Measurements from ENCODE around the gene MACROD2.
"Not testable (repeated sequence)": the region's sequence is repeated elsewhere in the genome, so short reads cannot be mapped to it uniquely, and the experiment has no call there.

Gene MACROD2

DNA sequence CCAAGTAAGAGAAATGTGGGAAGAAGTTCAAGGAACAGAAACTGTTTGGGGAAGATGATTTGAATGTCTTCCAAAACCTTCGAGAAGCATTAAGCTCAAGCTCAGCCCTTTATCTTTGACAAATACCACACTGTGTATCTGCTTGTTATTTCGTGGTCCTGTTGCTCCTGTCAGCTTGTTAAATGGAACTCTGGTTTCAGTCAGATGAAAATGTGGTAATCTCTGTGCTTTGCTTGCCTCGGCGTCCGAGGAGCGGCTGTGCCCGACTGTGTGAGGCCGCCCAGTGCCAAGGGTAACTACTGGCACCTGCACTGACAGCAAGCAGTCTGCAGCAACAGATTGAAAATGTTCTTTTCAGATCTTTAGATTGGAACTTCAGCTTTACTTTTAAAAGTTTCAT is 920.0 kb downstream of the MACROD2 start:
- DNase-seq (ENCODE audit: low spot score): no peak

DNA sequence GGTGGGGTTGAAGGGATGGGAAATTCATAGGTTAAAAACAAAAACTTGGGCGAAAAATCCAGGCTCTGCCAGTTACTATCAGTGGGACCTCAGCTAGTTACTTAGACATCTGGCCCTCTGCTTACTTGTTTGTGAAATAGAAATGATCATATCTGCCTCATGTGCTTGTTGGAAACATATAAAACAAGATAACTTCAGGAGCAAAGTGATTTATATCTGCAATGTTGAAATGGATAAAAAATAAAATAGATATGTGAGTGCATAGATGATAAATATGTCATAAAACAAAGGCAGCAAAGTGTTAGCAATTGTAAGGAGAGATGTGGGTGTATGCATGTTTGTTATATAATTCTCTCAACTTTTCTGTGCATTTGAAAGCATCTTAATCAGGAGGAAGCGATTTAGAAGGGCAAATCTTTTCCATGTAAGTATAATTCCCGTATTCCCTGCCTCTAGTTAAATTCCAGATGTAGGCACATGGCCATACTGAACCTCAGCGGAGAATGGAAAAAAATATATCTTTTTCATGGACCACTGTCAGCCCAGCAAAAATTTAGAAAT is 921.1 kb downstream of the MACROD2 start:
- DNase-seq (ENCODE audit: low spot score): no peak

DNA sequence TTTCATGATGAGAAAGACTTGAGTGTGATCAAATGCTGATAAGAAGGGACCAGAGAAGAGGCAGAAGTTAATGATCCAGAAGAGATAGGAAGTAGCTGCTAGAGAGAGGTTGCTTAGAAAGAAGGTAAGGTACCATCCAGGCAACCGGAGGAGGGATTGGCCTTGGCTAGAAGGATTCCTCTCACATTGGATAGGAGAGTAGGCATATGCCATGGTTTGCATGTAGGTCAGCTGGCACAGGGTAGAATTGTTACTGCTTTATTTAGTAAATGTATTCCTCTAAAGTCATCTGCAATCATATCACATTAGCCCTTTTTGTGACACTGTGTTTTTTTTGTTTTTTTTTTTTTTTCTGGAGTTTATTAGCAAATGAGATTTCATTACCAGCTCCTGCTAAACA is 923.0 kb downstream of the MACROD2 start:
- DNase-seq (ENCODE audit: low spot score): no peak

DNA sequence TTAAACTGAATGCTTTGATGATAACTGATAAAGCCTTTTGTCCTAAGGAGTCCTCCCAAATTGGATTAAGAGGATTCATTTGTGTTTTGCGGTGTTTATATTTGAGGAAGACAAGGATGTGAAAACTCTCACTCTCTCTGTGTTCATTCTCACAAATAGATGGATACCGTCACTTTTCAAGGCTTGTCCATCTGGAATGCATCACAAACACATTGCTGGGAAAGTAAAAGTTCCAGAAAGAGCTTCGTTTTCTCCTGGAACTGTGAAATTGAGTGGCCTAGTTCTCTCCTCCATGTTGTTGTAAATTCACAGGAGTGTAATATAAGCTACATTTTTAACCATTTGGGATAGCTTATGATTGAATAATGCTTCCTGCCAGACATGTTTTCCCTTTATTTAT is 923.7 kb downstream of the MACROD2 start:
- DNase-seq (ENCODE audit: low spot score): no peak

GRCh38 chr20:14919501-14920081 is 924.3 kb downstream of the MACROD2 start:
- DNase-seq (ENCODE audit: low spot score): no peak

GRCh38 chr20:14921513-14921912 is 926.2 kb downstream of the MACROD2 start:
- DNase-seq (ENCODE audit: low spot score): no peak

GRCh38 chr20:14922503-14923267 is 927.4 kb downstream of the MACROD2 start:
- no peak for DNase-seq (ENCODE audit: low spot score)

DNA sequence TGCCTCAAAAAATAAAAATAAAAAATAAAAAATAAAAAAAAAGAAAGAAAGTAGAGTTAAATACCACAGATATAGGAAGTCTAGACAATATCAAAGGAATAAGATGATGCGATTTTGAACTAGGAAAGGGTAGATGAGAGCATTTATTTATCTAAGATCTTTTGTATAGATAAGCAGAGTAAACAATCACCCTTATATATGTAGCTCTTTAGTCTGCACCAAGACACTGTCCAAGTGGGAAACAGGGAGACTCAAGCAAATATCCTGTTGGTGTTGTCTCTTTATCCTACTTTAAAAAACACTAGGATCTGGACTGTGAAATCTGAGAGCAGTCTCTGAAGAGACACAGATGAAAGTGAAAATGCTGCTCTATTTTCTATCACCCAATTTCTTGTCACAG is 929.1 kb downstream of the MACROD2 start:
- DNase-seq (ENCODE audit: low spot score): no peak

GRCh38 chr20:14925300-14925699 is 930.0 kb downstream of the MACROD2 start:
- no peak for DNase-seq (ENCODE audit: low spot score)

DNA sequence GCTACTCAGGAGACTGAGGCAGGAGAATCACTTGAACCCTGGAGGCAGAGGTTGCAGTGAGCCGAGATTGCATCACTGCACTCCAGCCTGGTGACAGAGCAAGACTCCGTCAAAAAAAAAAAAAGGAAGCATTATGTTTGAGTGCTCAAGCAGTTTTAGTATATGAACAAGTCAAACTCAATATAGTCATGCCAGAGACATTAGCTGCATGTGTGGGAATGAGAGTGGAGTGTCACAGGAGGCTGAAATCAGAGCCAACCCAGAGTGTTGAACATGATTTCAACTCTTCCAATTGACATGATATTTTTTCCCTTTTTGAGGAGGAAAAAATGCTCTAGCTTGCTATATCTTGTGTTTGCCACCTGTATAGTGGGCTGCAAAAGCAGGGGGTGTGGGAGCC is 931.1 kb downstream of the MACROD2 start:
- DNase-seq (ENCODE audit: low spot score): not testable (repeated sequence)

DNA sequence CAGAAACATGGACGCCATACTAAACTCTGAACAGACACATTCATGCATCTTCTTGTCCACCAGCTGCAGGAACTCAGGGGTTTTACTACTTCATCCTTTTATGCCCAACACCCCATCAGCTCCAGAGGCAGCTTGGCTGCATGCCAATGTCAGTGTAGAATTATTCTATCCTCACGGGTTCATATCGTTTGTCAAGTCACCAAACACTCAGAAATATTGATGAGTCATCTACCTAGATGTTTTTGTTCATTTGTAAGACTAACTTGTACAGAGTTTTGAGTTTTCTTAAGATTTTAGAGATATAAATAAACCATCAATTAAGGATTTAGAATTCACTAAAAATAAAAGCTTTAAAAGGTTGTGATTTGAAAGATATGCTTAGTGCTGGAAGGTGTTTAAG is 932.8 kb downstream of the MACROD2 start:
- DNase-seq (ENCODE audit: low spot score): no peak

GRCh38 chr20:14929388-14929787 is 934.1 kb downstream of the MACROD2 start:
- DNase-seq (ENCODE audit: low spot score): no peak

DNA sequence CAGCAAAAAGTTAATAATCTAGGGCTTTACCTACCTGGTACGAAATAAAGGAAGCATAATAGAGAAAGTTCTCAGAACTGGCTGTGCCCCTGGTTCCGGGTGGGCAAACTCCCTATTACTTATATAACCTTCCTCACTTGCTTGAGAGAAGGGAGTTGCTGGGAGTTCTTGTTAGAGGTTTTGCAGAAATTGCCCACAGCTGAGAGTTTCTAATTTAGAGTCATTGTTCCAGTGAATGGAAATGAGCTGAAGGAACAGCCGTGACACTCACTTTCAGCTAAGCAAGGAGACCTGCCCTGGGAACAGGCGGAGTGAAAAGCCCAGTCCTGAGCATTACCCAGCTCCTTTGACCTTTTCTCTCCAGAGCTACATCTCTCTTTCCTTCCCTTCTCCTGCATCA is 936.7 kb downstream of the MACROD2 start:
- no peak for DNase-seq (ENCODE audit: low spot score)

DNA sequence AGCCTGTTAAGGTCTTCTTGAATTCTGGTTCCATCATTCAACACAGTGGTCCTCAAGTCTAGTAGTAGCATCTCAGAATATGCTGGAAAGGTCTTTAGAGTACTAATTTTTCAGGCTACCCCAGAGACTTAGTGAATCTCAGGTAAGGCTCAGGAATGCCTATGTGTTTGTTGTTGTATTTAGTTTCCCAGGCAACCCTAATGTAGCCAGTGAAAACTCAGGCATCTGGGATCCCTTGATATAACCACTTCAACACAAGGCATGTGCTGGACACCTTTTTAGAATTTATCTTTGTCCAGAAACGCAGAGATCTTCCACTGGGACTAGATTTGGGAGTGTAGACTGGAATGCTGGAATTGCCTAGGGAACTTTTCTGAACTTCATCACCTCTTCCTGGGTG is 940.0 kb downstream of the MACROD2 start:
- DNase-seq (ENCODE audit: low spot score): no peak

GRCh38 chr20:14937021-14937420 is 941.7 kb downstream of the MACROD2 start:
- no peak for DNase-seq (ENCODE audit: low spot score)

DNA sequence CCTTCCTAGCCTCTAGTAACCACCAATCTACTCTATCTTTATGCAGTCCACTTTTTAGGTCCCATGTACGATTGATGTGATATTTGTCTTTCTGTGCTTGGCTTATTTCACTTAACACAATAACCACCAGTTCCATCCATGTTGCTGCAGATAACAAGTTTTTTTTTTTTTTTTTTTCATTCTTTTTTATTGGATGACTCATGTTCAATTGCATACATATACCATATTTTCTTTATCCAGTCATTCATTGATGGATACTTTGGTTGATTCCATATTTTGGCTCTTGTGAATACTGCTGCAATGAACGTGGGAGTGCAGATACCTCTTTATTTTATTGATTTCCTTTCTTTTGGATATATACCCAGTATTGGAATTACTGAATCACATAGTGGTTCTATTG is 942.5 kb downstream of the MACROD2 start:
- DNase-seq (ENCODE audit: low spot score): no peak

GRCh38 chr20:14947536-14947935 is 952.2 kb downstream of the MACROD2 start:
- no peak for DNase-seq (ENCODE audit: low spot score)

- DNase-seq (ENCODE audit: low spot score): no peak
Observed at GRCh38 chr20:14947946-14948345, 952.6 kb downstream of the MACROD2 start.

GRCh38 chr20:14948416-14948815 is 953.1 kb downstream of the MACROD2 start:
- no peak for DNase-seq (ENCODE audit: low spot score)

GRCh38 chr20:14950633-14951032 is 955.3 kb downstream of the MACROD2 start:
- DNase-seq (ENCODE audit: low spot score): no peak

DNA sequence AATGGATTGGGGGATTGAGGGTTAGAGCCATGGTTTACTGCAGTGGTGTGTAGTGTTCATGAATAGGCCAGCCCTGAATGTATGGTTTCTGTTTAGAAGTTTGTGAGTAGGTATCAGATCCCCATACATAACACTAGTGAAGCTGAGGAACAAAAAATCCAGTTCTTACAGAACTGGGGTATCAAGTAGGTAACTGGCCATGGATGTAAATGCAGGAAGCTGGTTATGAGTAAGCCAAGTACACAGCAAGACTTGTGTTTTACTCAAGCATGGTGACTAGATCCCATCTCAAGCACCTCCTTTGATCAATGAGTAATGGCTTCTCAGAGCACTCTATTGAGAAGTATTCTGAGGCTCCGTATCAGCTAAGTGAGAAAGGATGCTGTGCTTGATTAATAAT is 955.8 kb downstream of the MACROD2 start:
- peak; percentile 53 for DNase-seq (ENCODE audit: low spot score)

DNA sequence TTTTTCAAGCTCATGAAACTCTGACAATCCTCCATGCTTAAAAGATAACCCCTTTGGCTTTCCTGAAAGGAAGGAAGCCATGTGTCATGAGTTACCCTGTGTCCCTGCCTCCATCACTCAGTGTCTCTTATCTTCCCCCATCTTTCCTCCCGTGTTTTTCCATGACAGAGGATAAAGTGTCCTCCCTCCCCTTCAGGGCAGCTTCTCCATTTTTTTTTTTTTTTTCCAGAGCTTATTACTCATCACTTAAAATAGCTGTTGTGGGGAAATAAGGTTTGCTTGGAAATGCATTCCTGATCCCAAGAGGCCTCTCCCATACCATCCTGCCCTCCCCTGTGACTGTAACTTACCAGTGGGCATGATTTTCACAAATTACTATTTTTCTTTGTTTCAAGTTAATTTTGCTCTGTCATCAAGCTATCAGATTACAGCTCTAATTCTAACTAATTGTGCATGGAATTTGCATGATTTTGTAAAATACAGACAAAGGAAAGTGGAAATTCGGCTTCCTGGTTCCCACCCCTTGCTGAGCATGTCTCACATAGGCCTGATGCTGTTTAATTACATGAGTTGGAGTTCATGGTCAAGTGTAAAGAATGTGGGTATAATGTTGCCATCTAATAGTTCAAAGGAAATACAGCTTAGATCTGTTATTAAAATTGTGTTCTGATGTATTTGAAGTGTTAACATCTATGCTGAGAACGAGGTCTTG is 956.5 kb downstream of the MACROD2 start:
- DNase-seq (ENCODE audit: low spot score): peak; percentile 77

DNA sequence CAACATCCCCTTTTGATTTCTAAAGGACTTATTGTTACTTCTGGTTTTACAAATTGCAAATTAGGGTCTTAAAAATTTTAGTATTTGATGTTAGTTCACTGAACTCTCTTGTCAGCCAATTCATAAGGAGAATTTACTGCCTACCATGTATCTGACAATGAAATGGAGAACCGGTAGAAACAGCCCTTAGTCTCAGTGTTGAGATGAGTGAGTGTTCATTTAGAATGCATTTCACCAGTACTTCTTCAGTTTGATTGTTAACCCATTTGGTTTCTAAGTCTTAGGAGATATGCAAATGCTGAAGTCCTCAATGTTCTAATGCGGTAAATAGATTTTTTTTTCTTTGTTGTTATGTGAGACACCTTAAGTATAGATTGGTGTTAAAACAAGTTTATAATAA is 958.4 kb downstream of the MACROD2 start:
- no peak for DNase-seq (ENCODE audit: low spot score)

Data from kidney capillary endothelial cell (primary cell).